NOMO-1 treated with dmso at 0.1 percent for 144 hours (cell line): ENCODE measurements around the gene RPL22.

Experiments
- DNase-seq: peaks from one replicate; lab custom pipeline; 2025; ENCODE audit not compliant: unreplicated experiment; lab: John Stamatoyannopoulos, UW

The RPL22 gene

DNA sequence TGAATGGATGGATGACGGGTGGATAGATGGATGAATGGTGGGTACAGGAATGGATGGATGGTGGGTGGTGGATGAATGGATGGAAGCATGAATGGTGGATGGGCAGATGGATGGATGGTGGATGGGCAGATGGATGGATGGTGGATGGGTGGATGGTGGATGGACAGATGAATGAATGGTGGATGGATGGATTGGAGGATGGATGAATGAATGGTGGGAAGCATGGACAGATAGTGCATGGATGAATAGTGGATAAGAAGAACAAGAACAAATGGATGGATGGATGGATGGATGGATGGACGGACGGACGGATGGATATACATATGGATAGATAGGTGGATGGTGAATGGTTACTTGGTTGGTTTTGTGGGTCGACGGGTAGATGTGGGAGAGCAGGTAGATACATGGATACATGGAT lies 24.0 kb downstream of the RPL22 start:
- DNase-seq: no peak

DNA sequence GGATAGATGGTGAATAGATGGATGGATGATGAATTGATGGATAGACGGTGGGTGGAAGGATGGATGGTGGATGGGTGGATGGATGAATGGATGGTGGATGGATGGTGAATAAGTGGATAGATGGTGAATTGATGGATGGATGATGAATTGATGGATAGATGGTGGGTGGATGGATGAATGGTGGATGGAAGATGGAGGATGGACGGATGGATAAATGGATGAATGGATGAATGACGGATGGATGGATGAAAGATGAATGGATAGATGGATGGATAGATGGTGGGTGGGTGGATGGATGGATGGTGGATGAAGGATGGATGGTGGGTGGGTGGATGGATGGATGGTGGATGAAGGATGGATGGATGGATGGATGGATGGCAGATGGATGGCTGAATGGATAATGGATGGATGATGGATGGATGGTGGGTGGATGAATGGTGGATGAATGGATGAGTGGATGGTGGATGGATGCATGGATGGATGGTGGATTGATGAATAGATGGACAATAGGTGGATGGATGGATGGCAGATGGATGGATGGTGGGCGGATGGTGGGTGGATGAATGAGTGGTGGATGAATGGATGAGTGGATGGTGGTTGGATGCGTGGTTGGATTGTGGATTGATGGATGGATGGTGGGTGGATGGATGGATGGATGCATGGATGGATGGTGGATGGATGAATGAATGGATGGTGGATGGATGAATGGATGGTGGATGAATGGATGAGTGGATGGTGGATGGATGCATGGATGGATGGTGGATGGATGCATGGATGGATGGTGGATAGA lies 24.6 kb downstream of the RPL22 start:
- DNase-seq: no peak

DNA sequence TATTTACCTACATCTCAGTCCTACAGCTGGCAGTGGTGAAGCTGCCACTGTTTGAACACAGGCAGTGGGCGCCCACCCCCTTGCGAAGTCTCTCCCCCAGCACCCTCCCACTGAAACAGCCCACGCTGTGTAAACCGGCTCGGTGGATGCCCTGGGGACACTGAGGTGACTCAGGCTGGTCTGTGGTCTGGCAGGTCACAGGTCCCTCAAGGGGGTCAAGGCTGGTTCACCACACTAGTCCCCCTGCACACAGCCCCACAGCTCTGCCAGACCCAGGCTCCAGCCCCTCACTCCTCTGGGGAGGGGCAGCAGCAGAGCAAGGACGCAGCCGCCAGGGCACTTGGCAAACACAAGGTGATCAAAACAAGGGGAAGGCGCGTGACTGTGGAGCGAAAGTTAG lies 26.8 kb downstream of the RPL22 start:
- no peak for DNase-seq

DNA sequence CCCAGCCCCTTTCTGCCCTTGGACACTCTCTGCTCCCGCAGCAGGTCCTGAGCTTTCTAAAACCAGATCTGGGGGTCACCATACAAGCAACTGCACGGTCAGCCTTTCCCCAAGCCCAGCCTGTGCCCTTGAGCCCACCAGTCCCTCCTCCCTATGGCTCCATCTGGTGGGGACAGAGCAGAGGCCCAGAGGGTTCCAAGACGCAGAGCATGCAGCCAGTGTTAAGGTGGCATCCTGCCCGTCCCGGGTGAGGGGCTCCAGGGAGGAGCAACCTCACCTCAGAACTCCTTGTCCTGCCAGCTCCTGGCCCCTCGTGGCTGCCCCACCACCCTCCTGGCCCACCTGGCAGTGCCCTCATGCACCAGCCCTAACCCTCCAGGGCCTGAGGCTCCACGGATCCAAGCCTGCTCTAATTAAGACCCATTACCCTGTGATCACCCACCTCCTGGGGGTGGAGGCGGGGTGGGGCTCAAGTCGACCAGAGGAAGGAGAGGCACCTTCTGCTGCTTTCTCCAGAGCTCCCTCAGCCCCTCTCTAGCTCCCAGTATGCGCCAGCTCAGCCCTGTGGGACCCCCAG lies 27.8 kb downstream of the RPL22 start:
- no peak for DNase-seq

DNA sequence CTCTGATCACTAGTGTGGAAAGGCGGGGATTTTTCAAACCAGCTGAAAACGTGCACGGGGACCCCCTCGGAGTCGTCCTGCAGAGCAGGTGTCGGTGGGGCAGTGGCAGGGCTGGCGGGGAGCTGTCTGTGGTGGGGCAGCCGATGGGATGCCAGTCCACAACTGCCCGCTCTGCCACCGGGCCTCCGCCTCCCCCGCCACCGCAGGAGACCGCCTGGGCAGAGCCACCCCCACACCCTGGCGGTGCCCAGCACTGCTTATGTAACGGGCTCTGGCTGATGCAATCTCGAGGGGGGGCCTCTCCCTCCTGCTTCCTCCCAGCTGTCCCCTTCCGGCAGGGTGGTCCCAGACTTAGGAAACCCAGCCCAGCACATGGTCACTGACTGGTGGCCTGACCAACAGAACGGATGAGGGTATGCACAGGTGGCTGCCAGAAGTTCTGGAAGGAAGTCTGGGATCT lies 28.6 kb downstream of the RPL22 start:
- DNase-seq: no peak

DNA sequence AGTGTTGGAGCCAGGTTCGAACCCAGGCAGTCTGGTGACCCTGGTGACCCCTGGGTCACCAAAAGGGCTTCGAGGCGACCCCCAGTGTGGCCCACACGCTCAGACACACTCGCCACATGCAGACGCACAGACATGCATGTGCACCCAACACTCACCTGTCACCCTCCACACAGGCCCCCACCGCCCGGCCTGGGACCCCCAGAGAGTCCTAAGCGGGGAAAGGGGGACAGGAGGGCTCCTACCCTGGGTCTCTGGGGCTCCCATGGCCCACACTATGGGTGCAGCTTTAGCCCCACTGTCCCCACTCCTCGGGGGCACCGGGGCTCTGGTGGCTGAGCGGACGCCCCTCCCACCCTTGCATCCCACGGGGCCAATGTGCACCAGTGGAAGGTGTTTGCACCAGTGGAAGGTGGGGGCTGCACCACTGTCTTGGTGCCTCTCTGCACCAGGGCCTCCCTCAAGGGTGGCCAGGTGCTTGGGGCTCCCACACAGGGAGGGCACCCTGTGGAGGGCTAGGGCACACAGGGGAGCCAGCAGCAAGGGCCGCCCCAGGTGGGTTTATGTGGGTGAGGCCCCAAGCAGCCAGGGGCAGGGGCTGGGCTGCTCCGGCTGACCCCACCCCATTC lies 29.2 kb downstream of the RPL22 start:
- no peak for DNase-seq

DNA sequence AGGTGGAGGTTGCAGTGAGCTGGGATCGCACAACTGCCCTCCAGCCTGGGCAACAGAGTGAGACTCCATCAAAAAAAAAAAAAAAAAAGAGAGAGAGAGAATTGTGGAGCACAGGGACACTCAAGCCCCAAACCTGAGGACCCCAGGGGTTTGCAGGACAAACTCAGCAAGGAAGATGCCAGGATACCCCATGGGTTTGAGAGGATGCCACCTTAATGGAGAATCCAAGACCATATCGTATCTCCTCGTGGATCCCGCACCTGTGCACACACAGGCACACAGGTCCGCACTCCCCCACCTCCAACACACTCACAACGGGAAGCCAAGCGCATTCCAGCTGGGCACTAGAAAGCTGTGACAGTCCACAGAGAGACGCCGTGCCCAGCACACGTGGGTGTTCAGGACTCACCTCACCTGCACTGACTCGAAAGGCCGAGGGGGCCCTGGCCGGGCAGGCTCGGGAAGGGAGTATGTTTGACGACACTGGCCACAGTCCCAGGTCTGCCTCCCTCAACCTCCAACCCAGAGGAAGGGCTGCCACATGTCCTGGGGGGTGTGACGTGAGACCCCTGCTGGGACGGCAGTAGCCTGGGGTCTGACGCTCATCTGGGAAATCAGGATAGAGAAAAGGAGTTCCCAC lies 30.3 kb downstream of the RPL22 start:
- no peak for DNase-seq

DNA sequence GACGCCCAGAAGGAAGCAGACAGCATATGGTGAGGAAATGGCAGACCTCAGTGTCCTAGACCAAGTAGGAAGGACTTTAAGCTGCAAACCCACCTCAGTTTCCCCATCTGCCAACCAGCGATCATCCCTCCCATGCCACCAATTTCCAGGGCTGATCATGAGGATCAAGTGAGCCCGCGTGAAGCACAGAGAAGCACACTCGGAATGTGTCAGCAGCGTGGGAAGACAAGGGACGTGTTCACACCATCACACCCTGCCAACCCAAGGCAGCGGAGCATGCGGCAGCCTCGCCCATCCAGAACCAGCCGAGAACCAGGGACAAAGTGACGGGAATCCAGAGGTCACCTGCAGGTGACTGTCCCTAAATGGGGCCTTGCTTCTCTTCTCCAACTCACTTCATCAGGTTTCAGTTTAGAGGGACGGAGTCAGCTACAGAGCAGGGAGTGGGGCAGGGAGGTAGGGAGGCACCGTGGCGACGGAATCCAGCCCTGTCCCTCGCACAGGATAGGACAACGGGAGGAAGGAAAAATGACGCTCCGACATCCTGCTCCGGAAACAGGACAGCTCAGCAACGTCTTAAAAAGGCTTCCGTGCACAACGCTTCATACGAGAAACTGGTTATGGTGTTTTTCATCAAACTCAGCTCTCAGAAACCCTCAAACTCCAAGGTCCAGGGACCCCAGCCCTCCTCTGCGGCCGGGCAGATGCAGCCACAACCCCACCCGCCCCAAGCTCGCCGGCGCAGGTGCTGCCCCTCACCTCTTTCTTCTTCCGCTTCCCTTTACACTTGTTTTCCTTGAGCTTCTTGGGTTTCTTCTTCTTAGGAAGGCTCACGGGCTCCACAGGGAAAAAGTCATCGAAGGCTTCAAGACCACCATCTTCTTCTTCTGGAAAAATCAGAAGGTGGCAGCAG lies 31.7 kb downstream of the RPL22 start:
- no peak for DNase-seq

DNA sequence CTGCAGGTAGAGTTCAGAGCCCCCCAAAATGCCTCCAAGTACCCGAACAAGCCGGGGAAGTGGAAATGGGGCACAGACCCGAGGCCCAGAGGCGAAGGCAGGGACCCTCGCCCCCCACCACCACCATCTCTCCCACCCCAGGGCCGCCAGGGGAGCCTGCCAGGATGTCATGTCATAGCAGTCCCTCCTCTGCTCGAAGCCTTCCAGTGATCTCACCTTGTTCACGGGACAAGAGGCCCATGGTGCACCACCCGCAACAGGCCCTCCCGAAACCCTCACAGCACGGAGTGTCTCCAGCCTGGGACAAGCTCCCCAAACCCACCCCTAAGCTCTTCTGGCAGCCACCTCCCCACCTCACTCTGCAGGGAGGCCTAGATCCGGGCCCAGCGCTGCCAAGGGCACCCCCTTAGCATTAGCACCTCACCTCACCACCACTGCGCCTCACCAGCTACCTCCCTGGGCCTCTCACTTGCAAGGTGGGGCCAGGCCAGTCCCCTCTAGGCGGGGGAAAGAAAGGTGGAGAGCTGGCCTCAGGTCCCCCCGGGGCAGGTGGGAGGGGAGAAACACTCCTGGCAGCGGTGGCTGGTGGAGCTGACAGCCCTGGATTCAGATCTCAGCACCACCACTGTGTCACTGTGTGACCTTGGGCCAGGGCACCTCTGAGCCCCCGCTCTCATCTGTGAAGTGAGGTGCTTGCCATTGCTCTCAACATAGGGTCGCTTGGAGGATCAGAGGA lies 32.6 kb downstream of the RPL22 start:
- no peak for DNase-seq

DNA sequence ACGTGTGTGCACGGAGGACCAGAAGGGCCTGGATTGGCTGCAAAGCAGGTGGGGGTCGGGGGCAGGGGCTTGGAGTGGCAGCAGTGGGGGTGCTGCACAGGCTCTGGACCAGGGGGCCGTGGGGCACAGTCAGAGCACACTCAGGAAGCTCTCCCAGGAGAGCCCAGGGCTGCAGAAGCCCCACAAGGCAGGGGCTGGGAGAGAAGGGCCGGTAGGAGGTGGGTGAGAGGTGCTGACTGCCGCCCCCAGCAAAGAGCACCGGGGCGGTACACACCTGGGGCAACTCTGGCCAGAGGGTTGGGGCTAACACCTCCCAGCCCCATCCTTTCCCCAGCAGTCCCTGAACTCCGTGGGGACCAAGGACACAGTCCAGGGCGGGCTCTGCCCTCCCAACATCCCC lies 33.2 kb downstream of the RPL22 start:
- DNase-seq: no peak

DNA sequence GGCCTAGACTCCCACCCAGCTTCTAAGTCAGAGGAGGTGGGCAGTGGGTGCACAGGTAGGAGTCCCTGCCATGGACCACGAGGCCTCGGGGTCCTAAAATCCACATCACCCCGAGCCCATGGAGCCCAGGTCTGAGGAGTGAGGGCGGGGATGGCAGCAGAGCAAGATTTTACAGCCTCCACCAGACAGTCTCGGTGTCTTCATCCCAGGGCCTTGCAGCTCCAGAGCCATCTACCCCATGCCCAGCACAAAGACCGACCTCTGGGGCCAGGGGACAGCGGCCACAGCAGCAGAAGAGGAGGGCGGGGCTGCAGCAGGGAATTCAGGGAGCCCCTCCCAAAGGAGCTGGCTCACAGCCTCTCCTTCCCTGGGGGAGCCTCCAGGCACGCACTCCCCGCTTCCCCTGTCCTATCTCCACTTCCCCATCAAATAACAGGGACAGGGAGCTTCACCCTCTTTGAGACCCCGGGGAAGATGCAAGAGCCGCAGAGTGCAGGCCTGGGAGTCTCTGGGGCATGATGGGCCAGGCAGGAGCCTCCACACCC lies 33.9 kb downstream of the RPL22 start:
- DNase-seq: no peak

DNA sequence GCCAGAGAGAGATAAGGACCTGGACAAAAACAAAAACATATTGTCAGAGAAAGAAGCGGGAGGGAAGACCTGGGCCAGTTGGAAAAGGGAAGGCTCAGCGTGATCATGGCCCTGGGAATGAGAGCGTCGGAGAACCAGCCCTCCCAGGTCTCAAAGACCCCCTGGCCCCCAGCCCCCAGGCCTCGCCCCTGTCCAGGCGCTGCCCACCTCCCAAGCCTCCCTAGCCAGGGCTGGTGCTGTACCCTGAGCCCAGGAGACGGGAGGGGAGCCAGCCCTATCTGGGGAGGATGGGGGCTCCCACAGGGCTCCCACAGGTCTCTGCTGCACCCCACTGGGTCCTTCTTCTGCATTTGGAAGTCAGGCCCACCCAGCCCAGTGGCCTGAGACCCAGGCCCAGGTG lies 34.4 kb downstream of the RPL22 start:
- no peak for DNase-seq

DNA sequence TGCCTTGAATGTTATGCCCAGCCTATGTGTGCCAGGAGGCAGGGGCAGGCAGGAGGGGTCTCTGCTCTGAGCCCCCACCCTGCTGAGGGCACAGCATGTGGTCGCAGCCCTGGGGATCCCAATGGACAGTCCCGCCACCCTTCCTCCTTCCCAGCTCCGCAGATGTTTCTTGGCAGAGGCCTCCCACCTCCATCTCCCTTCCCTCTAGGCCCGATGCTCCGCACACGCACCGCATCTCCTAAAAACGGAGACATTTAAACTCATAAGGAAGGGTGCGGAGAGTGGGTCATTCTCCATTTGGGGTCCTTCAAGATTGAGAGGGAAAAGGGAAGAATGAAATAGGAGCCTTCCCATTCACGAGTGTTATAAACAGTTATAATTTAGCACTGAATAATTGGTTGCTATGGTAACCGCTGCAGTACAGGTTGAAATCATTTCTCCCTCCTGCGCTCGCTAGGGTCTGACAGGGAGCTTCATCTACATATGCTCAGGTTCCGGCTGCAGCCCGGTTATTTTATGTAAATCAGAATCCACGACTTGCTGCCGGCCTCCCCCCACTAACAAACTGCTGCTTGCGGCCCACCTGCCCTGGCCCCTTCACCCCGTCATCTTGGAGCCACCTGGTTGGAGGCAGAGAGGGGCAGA lies 35.3 kb downstream of the RPL22 start:
- no peak for DNase-seq

DNA sequence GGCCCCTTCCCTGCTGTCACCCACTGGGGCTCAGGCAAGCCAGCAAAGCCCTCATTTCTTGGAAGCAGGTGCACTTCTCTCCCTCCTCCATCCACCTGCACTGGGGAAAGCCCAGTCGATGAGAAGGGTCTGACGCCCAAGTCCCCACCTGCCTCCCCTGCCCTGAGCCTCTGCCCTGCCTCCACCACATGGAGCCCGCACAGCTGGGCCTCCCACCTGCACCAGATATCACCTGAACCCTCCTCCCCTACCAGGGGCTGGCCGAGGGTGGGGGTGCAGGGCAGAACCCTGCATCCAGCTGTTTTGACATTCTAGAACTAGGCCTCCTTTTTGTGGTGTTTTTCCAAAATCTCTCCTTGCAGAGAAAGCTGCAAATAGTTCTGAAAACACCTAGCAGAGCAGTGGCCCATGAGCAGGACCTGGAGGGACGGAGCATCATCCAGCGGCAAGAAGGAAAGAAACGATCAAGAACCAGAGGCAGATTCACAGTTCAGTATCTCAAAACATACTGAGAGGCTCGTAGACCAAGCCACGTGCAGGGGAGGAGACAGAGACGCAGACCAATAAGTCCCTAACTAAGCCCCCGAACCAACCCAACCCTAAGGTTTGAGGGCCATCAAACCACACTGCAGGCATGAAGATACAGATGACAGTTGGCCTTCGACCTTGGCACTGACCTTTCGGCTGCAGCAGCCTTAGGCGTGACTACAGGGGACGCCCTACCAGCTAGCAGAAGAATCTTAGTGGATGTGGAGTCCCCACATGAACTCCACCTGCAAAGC lies 36.0 kb downstream of the RPL22 start:
- DNase-seq: no peak

DNA sequence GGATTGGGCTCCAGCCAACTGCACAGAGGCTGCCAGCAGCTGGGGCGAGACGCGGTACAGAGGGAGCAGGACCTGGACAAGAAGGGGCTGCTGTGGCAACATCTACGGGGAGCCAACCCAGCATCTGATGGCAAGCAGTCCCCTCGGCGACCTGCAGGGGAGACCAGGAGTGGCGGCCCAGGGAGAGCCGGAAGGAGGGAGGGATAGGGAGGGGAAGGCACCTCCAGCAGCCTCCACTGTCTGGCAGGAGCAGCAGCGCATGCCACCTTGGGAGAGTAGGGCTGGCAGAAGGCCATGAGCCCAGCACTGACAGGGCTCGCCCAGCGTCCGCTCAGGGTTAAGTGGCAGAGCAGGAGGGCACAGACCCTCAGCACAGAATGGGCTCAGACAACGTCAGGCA lies 36.6 kb downstream of the RPL22 start:
- no peak for DNase-seq

DNA sequence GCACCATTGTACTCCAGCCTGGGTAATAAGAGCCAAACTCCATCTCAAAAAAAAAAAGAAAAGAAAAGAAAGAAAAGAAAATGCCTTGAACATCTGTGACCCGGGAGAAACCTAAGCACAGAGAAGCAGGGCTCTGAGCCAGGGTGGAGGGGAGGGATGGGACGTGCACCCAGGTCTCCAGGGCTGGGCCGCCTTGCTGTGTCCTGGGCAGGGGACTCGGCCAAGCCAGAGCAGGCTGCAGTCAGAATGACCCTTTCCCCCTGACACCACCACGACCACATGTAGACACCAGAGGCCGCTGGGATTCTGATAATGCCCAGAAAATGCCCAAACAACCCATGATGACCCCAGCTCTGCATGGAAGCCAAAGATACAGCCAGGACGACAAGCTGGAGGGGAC lies 37.1 kb downstream of the RPL22 start:
- no peak for DNase-seq

DNA sequence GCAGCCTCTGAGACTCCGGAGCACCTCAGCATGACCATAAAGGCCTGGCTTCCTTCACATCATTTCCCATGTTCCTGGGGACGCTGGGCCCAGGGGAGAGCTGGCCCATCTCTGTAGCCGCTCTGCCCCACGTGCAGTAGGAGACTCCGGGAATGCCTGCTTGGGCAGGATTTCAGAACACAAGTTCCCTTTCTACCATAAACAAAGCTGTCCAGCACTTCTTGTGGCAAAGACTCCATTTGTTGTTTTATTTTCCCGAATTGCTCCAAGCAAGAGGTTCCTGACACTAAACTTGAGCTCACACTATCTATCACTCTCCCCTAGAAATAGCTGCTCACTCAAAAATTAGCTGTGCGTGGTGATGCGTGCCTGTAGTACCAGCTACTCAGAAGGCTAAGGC lies 41.2 kb downstream of the RPL22 start:
- no peak for DNase-seq

DNA sequence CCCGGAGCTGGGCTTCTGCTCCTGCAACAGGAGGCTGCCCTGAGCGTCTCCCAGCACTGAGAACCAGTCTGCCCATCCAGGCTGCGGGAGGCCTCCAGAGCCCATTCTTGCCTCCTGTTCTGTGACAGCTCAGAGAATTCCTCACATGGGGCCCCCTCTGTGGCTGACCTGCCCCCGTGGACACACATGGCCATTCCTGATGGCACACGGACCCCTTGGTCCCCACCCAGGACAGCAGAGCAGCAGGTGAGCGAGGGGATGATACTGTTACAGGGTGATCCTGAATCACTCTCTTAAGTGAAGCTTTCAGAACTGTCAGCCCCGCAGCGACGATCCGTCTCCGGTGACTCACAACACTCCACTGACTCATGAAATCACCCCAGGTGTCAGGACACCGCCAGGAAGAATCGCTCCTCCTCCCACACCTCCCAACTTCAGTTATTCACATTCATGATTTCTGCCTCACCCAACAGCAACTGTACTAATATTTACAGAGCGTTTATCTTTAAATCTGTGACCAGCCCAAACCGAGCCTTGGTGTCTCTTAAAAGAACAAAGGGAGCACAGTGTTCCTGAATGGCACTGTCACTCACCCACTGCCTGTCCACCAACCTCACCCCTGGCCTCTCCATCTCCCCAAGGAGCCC lies 41.7 kb downstream of the RPL22 start:
- no peak for DNase-seq
